Spleen (tissue), 7 donors: ENCODE results near the gene CCDC88B.

Source experiments
- CTCF ChIP-seq, 11 experiments: fragments of 200-600 bp in 7 of 11; fragments of 450-650 bp in 4 of 11; sonication (generic) in 4 of 11; IDR thresholded peaks in 8 of 11; conservative IDR thresholded peaks in 3 of 11; 1 replicate in 7 of 11; 2 replicates in 4 of 11; pipeline versions ENCODE4 v1.4.0 to v1.8.0; 2016 to 2021; ENCODE audit warnings: antibody characterized with exemption in 11 of 11, inconsistent platforms in 4 of 11, mild to moderate bottlenecking in 1 of 11
- POLR2A ChIP-seq, 3 donors: fragments of 450-650 bp; IDR thresholded peaks; one replicate each; pipeline ENCODE4 v1.5.1; 2017; ENCODE audit warnings: antibody characterized with exemption in 3 of 3, mild to moderate bottlenecking in 1 of 3
- donor health status: DM: no; HTN: no; CAD: no; lungs with moderate emphysema.
- donor health status: DM: no; HTN: no; CAD: no.
- donor health status: DM: no; HTN: no; CAD: no.

DNA sequence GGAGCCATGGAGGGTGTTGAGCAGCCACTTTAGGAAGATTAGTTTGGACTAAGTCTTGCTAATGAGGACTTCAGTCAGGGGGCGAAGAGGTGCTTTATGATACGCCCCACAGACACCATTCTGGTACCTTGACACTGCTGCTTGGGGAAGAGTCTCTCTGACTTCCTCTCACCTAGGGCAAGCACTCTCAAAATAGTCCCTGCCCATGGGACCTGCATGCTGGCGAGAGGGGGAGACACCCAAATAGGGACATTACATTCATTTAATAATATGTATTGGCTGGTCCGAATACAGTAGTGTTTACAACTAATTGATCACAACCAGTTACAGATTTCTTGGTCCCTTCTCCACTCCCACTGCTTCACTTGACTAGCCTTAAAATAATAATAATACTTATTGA lies 44.2 kb upstream of the CCDC88B start:
- no peak for TF ChIP-seq CTCF (IDR thresholded peaks at IDR 0.05 in 8 of 11, conservative IDR thresholded peaks at IDR 0.05 in 3 of 11)
- no peak for TF ChIP-seq POLR2A (IDR thresholded peaks at IDR 0.05)
